SK-N-SH (cell line): ENCODE data around the gene APH1B.

Source experiments
- CTCF ChIP-seq: fragments of 200-600 bp; sonication (generic); IDR thresholded peaks from 2 replicates; pipeline ENCODE4 v1.6.1; 2017; ENCODE audit warnings: antibody characterized with exemption, mild to moderate bottlenecking, moderate library complexity
- EP300 ChIP-seq, 2 experiments: IDR thresholded peaks; 2 replicates each; pipeline versions ENCODE4 v1.4.0 to v1.6.1; 2012; ENCODE audit warnings: borderline replicate concordance in 1 of 2, low read depth in 1 of 2, low read length in 1 of 2
- EZH2phosphoT487 ChIP-seq: fragments of 200-600 bp; sonication (generic); IDR thresholded peaks from 2 replicates; pipeline ENCODE4 v1.6.1; 2017; ENCODE audit warnings: low read depth, mixed run types, mild to moderate bottlenecking, antibody characterized with exemption, moderate library complexity, borderline replicate concordance
- GATA2 ChIP-seq: sonication (generic); formaldehyde crosslinking; IDR thresholded peaks from 2 replicates; pipeline ENCODE4 v1.5.0; 2020; ENCODE audit warnings: mild to moderate bottlenecking, missing genetic modification reagents
- JUND ChIP-seq: IDR thresholded peaks from 2 replicates; pipeline ENCODE4 v1.4.0; 2012
- POLR2AphosphoS5 ChIP-seq: IDR thresholded peaks from 2 replicates; pipeline ENCODE4 v1.6.1; 2012; ENCODE audit warnings: low read depth, low read length
- SIN3A ChIP-seq: IDR thresholded peaks from 2 replicates; pipeline ENCODE4 v1.6.1; 2012; ENCODE audit warnings: low read depth, mild to moderate bottlenecking, low read length, moderate library complexity, borderline replicate concordance
- SMC3 ChIP-seq: IDR thresholded peaks from 2 replicates; pipeline ENCODE4 v1.6.1; 2012; ENCODE audit warnings: low read depth, low read length, improper control_type of control experiment
- TEAD4 ChIP-seq: IDR thresholded peaks from 2 replicates; pipeline ENCODE4 v1.4.0; 2012; ENCODE audit warnings: mild to moderate bottlenecking, borderline replicate concordance; ENCODE audit not compliant: insufficient read depth
- TF ChIP-seq, protein P1 (sequence below): IDR thresholded peaks from 2 replicates; pipeline ENCODE4 v1.4.0; 2012; ENCODE audit warnings: low read depth, borderline replicate concordance
- TF ChIP-seq, protein P2 (sequence below): IDR thresholded peaks from 2 replicates; pipeline ENCODE4 v1.6.1; 2012; ENCODE audit warnings: mild to moderate bottlenecking, low read depth, low read length, moderate library complexity
- TF ChIP-seq, protein P3 (sequence below): fragments of 150-350 bp; IDR thresholded peaks from 2 replicates; pipeline ENCODE4 v1.6.1; 2016; ENCODE audit warnings: mild to moderate bottlenecking, low read depth, low read length
- TF ChIP-seq, protein P4 (sequence below): IDR thresholded peaks from 2 replicates; pipeline ENCODE4; 2012
- TF ChIP-seq, protein P5 (sequence below): fragments of 150-350 bp; IDR thresholded peaks from 2 replicates; pipeline ENCODE4 v1.6.1; 2017; ENCODE audit warnings: antibody characterized with exemption, low read length, low read depth, borderline replicate concordance

GRCh38 chr15:63349621-63350020 lies 72.2 kb downstream of the APH1B start:
- TF ChIP-seq CTCF, result no peak
- TF ChIP-seq TEAD4, result no peak
- TF ChIP-seq, protein P1, sequence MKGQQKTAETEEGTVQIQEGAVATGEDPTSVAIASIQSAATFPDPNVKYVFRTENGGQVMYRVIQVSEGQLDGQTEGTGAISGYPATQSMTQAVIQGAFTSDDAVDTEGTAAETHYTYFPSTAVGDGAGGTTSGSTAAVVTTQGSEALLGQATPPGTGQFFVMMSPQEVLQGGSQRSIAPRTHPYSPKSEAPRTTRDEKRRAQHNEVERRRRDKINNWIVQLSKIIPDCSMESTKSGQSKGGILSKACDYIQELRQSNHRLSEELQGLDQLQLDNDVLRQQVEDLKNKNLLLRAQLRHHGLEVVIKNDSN, result no peak
- TF ChIP-seq SMC3, result no peak
- TF ChIP-seq, protein P2, sequence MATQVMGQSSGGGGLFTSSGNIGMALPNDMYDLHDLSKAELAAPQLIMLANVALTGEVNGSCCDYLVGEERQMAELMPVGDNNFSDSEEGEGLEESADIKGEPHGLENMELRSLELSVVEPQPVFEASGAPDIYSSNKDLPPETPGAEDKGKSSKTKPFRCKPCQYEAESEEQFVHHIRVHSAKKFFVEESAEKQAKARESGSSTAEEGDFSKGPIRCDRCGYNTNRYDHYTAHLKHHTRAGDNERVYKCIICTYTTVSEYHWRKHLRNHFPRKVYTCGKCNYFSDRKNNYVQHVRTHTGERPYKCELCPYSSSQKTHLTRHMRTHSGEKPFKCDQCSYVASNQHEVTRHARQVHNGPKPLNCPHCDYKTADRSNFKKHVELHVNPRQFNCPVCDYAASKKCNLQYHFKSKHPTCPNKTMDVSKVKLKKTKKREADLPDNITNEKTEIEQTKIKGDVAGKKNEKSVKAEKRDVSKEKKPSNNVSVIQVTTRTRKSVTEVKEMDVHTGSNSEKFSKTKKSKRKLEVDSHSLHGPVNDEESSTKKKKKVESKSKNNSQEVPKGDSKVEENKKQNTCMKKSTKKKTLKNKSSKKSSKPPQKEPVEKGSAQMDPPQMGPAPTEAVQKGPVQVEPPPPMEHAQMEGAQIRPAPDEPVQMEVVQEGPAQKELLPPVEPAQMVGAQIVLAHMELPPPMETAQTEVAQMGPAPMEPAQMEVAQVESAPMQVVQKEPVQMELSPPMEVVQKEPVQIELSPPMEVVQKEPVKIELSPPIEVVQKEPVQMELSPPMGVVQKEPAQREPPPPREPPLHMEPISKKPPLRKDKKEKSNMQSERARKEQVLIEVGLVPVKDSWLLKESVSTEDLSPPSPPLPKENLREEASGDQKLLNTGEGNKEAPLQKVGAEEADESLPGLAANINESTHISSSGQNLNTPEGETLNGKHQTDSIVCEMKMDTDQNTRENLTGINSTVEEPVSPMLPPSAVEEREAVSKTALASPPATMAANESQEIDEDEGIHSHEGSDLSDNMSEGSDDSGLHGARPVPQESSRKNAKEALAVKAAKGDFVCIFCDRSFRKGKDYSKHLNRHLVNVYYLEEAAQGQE, result no peak
- no peak for TF ChIP-seq SIN3A
- no peak for TF ChIP-seq EP300 (IDR thresholded peaks at IDR 0.05; ENCODE audit: borderline replicate concordance in 1 of 2, low read depth in 1 of 2, low read length in 1 of 2)
- no peak for TF ChIP-seq EZH2phosphoT487
- TF ChIP-seq GATA2 (CRISPR knock-in tag), result no peak
- TF ChIP-seq, protein P3, sequence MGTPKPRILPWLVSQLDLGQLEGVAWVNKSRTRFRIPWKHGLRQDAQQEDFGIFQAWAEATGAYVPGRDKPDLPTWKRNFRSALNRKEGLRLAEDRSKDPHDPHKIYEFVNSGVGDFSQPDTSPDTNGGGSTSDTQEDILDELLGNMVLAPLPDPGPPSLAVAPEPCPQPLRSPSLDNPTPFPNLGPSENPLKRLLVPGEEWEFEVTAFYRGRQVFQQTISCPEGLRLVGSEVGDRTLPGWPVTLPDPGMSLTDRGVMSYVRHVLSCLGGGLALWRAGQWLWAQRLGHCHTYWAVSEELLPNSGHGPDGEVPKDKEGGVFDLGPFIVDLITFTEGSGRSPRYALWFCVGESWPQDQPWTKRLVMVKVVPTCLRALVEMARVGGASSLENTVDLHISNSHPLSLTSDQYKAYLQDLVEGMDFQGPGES, result no peak
- no peak for TF ChIP-seq POLR2AphosphoS5
- TF ChIP-seq, protein P4, sequence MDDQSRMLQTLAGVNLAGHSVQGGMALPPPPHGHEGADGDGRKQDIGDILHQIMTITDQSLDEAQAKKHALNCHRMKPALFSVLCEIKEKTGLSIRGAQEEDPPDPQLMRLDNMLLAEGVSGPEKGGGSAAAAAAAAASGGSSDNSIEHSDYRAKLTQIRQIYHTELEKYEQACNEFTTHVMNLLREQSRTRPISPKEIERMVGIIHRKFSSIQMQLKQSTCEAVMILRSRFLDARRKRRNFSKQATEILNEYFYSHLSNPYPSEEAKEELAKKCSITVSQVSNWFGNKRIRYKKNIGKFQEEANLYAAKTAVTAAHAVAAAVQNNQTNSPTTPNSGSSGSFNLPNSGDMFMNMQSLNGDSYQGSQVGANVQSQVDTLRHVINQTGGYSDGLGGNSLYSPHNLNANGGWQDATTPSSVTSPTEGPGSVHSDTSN, result no peak
- TF ChIP-seq, protein P5, sequence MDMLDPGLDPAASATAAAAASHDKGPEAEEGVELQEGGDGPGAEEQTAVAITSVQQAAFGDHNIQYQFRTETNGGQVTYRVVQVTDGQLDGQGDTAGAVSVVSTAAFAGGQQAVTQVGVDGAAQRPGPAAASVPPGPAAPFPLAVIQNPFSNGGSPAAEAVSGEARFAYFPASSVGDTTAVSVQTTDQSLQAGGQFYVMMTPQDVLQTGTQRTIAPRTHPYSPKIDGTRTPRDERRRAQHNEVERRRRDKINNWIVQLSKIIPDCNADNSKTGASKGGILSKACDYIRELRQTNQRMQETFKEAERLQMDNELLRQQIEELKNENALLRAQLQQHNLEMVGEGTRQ, result no peak
- no peak for TF ChIP-seq JUND
